HG02588 (cell line): ENCODE results near the gene SYT7.

Experiments used
- ATAC-seq: cut with Tn5 transposase; IDR thresholded peaks from one replicate; pipeline ENCODE4 v1.9.1; 2021; ENCODE audit warnings: mild to moderate bottlenecking, moderate library complexity; ENCODE audit not compliant: unreplicated experiment

Gene SYT7

GRCh38 chr11:61609000-61609979 is 28.4 kb upstream of the SYT7 start:
- ATAC-seq = no peak

GRCh38 chr11:61607920-61608599 is 27.2 kb upstream of the SYT7 start:
- no peak for ATAC-seq

GRCh38 chr11:61607426-61607825 is 26.6 kb upstream of the SYT7 start:
- no peak for ATAC-seq

GRCh38 chr11:61603667-61604066 is 22.8 kb upstream of the SYT7 start:
- ATAC-seq = no peak

GRCh38 chr11:61602775-61603569 is 22.1 kb upstream of the SYT7 start:
- no peak for ATAC-seq

GRCh38 chr11:61601512-61601911 is 20.6 kb upstream of the SYT7 start:
- ATAC-seq = no peak

GRCh38 chr11:61599968-61600710 is 19.3 kb upstream of the SYT7 start:
- ATAC-seq = no peak

GRCh38 chr11:61598886-61599868 is 18.3 kb upstream of the SYT7 start:
- ATAC-seq = no peak

GRCh38 chr11:61598374-61598773 is 17.5 kb upstream of the SYT7 start:
- no peak for ATAC-seq

- no peak for ATAC-seq
These were observed 16.1 kb upstream of the SYT7 start for GRCh38 chr11:61596990-61597389.

- ATAC-seq = no peak
These were observed 15.7 kb upstream of the SYT7 start for GRCh38 chr11:61596542-61596941.

- no peak for ATAC-seq
These were observed 14.0 kb upstream of the SYT7 start for GRCh38 chr11:61594907-61595257.

- no peak for ATAC-seq
These were observed 12.3 kb upstream of the SYT7 start for GRCh38 chr11:61593151-61593550.

GRCh38 chr11:61592176-61592575 is 11.3 kb upstream of the SYT7 start:
- ATAC-seq = no peak

- ATAC-seq = no peak
These were observed 9.1 kb upstream of the SYT7 start for GRCh38 chr11:61589961-61590360.

GRCh38 chr11:61588728-61589191 is 7.9 kb upstream of the SYT7 start:
- no peak for ATAC-seq

GRCh38 chr11:61587951-61588727 is 7.3 kb upstream of the SYT7 start:
- no peak for ATAC-seq

- ATAC-seq = no peak
These were observed 6.7 kb upstream of the SYT7 start for GRCh38 chr11:61587541-61587941.
